PFSK-1 (cell line): ENCODE data around the gene ANKH.

ENCODE experiments used
- POLR2AphosphoS5 ChIP-seq: IDR thresholded peaks from 2 replicates; pipeline ENCODE4 v1.6.1; 2012; ENCODE audit warnings: low read depth, mild to moderate bottlenecking, control low read depth, low read length, moderate library complexity
- SIN3A ChIP-seq: IDR thresholded peaks from 2 replicates; pipeline ENCODE4 v1.6.1; 2012; ENCODE audit warnings: mild to moderate bottlenecking, low read length, moderate library complexity, borderline replicate concordance; ENCODE audit not compliant: insufficient read depth
- TF ChIP-seq, protein P1 (sequence below), 2 experiments: IDR thresholded peaks; 2 replicates each; pipeline versions ENCODE4 v1.6.1 to v1.8.0; 2011 to 2012; ENCODE audit warnings: low read depth in 2 of 2, low read length in 2 of 2, control low read depth in 1 of 2, inconsistent platforms in 1 of 2, mild to moderate bottlenecking in 1 of 2, moderate library complexity in 1 of 2; ENCODE audit not compliant: insufficient read depth in 1 of 2

DNA sequence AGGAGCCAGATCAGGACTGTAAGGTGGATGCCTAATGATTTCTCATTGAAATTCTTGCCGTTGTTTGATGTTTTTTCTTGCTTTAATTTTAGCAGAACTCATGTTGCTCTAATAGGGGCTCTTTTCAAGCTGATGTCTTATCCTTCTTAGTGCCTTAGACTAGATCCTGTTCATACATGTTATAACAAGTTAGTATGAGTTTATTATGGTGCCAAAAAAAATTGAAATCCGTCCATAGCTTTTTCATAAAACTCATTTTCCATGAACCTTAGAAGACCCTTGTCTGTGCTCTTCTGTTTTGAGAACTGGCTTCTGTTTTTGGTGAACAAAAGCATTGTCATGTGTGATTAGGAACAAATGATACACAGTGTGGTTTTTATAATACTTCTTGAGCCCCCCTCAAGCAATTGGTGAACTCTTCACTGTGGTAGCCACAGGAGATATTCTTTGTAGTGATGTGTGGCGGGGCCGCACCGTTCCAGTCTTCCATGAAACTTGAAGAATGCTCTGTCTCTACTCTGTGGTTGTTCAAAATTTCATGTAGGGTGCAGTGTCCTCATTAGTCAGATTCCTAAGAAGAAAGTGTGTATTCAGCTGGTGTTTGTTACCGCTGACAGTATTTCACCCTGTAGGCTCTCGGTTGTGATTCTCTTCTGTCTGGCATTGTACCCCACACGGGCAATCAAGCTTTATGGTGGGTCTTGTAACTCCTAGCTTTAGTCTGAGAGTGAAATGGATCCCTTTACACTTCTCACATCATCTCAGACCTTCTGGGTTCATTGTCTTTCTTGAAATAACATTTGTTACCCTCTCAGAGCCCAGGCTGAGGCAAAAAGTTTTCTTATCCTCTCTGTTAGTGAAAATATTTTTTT is 196.4 kb downstream of the ANKH start:
- TF ChIP-seq POLR2AphosphoS5, result no peak
- TF ChIP-seq SIN3A, result no peak
- TF ChIP-seq, protein P1, sequence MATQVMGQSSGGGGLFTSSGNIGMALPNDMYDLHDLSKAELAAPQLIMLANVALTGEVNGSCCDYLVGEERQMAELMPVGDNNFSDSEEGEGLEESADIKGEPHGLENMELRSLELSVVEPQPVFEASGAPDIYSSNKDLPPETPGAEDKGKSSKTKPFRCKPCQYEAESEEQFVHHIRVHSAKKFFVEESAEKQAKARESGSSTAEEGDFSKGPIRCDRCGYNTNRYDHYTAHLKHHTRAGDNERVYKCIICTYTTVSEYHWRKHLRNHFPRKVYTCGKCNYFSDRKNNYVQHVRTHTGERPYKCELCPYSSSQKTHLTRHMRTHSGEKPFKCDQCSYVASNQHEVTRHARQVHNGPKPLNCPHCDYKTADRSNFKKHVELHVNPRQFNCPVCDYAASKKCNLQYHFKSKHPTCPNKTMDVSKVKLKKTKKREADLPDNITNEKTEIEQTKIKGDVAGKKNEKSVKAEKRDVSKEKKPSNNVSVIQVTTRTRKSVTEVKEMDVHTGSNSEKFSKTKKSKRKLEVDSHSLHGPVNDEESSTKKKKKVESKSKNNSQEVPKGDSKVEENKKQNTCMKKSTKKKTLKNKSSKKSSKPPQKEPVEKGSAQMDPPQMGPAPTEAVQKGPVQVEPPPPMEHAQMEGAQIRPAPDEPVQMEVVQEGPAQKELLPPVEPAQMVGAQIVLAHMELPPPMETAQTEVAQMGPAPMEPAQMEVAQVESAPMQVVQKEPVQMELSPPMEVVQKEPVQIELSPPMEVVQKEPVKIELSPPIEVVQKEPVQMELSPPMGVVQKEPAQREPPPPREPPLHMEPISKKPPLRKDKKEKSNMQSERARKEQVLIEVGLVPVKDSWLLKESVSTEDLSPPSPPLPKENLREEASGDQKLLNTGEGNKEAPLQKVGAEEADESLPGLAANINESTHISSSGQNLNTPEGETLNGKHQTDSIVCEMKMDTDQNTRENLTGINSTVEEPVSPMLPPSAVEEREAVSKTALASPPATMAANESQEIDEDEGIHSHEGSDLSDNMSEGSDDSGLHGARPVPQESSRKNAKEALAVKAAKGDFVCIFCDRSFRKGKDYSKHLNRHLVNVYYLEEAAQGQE (IDR thresholded peaks at IDR 0.05; ENCODE audit: insufficient read depth in 1 of 2, low read depth in 2 of 2, low read length in 2 of 2), result no peak
